HG03520 (cell line): ENCODE data around the gene TUBB8B.
"Not testable (repeated sequence)": the region's sequence is repeated elsewhere in the genome, so short reads cannot be mapped to it uniquely, and the experiment has no call there.

Experiments used
- ATAC-seq: cut with Tn5 transposase; IDR thresholded peaks from one replicate; pipeline ENCODE4 v1.9.1; 2021; ENCODE audit warnings: mild to moderate bottlenecking, moderate library complexity; ENCODE audit not compliant: unreplicated experiment

TUBB8B gene

DNA sequence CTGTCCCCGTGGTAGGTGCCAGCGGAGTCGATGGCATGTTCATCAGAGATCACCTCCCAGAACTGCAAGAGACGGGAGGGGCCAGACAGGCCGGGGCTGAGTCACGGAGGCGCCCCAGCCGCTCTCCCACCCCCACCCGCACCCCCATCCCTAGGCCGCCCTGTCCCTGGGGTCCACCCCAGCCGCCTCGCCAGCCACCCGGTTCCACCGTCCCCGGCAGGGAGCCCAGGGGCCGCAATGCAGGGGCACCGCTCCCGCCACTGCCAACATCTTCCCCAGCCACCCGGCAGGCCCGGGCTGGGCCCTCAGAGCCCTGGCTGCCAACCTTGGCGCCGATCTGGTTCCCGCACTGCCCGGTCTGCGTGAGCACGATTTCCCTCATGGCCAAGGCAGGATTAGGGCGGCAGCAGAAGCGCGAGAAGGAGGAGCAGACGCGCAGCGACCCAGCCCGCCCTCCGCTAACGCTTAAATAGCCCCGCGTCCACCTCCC, at the start of gene TUBB8B:
Gene TUBB8B, minus strand, starts transcription at position 440 of the 490 bp plus-strand sequence. Its CDS starts 58 bp downstream, at position 382.
- not testable (repeated sequence) for ATAC-seq

DNA sequence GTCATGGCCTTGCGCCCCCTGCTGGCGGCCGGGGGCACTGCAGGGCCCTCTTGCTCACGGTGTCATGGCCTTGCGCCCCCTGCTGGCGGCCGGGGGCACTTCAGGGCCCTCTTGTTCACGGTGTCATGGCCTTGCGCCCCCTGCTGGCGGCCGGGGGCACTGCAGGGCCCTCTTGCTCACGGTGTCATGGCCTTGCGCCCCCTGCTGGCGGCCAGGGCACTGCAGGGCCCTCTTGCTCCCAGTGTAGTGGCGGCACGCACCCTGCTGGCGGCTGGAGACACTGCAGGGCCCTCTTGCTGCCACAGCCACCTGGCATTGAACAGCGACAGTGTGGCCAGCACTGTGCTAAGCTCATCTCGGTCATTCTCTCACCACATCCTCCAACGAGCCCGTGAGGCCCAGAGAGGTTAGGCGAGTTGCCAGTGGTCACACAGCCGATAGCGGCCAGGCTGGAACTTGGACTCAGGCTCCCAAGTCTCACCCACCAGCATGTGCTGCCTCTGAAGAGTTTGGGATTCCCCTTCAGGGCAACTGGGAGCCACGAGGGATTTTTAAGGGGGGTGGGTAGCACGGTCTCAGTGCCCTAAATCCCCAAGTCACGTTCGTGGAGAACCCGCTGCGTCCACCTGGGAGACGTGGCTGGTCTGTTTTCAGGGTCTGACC, 48.0 kb upstream of the TUBB8B start:
- peak; percentile 98 for ATAC-seq

DNA sequence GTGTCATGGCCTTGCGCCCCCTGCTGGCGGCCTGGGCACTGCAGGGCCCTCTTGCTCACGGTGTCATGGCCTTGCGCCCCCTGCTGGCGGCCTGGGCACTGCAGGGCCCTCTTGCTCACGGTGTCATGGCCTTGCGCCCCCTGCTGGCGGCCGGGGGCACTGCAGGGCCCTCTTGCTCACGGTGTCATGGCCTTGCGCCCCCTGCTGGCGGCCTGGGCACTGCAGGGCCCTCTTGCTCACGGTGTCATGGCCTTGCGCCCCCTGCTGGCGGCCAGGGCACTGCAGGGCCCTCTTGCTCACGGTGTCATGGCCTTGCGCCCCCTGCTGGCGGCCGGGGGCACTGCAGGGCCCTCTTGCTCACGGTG, 47.3 kb upstream of the TUBB8B start:
- not testable (repeated sequence) for ATAC-seq

DNA sequence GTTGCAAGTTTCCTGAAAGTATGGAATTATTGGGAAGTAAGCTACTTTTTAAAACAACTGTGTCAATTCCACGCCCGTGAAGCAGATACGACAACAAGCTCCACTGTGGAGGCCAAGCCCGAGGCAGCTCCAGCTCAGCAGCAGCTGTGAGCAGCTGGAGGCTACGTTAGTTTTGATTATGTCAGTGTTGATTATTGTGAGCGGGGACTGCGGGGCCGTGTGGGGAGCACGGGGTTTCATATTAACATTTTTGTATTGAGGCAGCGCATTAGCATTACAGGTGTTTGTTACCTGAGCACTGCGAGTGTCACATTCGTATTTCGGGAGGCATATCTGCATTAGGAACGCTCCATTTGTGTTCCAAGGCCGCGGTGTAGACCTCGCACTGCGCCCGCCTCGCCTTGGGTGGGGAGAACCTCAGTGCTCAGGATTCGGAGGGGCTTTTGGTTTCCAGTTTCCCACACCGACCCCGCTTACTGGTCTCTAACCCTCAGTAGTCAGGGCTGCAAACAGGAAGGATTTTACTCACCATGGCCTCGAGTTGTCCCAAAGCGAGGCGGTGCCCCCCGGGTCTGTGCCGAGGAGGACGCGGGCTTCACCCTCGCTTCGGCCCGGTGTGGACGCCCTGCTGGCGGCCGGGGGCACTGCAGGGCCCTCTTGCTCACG, 46.8 kb upstream of the TUBB8B start:
- ATAC-seq, result peak; percentile 53

DNA sequence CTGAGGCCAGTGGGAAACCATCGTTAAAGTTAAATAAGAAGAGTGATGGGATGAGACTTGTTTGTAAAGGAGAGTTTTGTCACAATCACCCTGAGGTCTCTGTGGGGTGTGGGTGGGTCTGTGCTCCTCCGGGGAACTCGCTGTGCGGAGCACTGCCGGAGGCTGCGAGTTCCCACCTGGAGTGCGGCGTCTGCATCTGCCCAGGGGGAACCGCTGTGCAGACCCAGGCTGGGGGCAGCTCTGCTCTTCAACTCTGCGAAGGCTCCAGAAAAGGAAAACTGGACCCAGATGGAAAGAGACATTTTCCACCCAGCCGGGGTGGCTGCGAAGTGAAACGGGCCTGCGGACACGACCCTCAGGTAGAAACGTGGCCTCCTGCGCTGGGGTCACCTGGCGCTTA, 46.2 kb upstream of the TUBB8B start:
- ATAC-seq, result not testable (repeated sequence)

DNA sequence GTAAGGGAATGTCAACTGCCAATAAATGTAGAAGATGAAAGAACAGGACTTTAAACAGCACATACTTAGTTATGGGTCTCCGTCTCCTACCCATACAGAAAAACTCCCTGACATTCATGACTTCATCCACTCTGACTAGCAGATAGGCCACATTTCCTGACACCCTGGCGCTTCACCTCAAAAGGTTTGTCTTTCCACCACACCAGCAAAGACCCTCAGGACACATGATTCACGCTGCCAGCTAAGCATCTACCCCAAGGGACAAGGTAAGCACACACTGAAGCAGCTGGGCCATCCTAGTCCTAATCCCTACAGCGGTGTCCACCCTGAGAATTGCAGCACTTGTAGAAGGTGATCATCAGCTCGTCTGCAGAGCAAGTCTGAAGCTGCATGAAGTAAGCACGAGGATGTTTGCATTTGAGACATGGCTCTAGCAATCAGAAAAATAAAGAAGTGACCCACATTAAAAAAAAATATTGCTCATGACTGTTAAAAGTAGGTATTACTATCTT, 44.5 kb upstream of the TUBB8B start:
- ATAC-seq, result not testable (repeated sequence)

DNA sequence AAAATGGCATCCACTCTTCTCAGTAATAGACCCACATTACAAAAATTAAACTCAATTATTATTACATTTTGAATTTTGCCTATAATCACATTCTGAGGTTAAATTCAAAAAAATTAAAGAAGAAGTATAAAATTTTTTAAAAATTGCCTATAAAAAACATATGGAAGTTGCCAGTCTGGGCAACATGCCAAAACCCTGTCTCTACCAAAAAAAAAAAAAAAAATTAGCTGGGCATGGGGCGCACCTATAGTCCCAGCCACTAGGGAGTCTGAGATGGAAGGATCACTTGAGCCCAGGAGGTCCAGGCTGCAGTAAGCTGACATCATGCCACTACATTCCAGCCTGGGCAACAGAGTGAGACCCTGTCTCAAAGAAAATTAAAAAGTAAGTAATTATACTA, 42.1 kb upstream of the TUBB8B start:
- ATAC-seq, result not testable (repeated sequence)

DNA sequence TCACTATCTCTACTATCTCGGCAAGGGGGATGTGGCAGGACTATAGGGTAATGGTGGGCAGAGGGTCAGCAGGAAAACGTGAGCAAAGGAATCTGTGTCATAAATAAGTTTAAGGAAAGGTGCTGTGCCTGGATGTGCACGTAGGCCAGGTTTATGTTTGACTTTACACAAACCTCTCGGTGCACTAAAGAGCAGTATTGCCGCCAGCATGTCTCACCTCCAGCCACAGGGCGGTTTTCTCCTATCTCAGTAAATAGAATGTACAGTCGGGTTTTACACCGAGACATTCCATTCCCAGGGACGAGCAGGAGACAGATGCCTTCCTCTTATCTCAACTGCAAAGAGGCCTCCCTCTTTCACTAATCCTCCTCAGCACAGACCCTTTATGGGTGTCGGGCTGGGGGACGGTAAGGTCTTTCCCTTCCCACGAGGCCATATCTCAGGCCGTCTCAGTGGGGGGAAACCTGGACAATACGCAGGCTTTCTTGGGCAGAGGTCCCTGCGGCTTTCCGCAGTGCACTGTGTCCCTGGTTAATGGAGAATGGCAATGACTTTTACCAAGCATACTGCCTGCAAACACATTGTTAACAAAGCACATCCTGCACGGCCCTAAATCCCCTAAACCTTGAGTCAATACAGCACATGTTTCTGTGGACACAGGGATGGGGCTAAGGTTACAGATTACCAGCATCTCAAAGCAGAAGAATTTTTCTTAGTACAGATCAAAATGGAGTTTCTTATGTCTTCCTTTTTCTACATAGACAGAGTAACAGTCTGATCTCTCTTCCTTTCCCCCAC, 41.2 kb upstream of the TUBB8B start:
- ATAC-seq, result not testable (repeated sequence)

DNA sequence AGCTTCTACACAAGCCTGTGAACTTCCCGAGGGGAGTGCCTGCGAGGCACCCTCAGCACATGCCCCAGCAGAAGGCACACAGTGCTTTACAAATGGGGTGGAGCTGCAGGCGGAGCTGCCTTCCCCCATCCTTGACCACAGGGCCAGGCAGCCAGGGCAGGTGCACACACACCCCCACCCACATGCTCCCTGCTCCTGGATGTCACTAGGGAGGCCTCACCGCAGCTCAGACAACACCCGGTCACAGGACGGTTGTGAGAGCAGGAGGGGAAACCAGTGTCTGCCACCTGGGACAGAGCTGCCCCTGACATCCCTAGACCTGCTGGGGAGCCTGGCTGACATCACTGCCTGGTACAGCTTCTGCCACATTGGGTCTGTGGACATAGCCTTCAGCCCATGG, 39.7 kb upstream of the TUBB8B start:
- ATAC-seq, result not testable (repeated sequence)

DNA sequence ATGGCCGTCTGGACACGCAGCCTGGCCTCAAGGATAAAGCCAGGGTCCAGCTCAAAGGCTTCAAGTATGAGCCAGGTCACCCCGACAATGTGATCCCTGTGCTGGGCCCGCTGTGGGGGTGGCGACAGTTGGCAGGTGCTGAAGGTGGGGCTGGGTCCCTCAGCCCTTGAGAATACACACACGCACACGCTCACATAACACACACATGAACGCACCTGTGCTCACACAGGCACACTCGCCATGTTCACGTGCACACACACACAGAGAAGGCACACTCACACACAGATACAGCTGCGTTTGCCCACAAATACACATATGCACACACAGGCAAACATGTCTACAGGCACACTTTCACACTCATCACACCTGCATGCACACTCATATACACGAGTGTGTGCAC, 35.4 kb upstream of the TUBB8B start:
- not testable (repeated sequence) for ATAC-seq

DNA sequence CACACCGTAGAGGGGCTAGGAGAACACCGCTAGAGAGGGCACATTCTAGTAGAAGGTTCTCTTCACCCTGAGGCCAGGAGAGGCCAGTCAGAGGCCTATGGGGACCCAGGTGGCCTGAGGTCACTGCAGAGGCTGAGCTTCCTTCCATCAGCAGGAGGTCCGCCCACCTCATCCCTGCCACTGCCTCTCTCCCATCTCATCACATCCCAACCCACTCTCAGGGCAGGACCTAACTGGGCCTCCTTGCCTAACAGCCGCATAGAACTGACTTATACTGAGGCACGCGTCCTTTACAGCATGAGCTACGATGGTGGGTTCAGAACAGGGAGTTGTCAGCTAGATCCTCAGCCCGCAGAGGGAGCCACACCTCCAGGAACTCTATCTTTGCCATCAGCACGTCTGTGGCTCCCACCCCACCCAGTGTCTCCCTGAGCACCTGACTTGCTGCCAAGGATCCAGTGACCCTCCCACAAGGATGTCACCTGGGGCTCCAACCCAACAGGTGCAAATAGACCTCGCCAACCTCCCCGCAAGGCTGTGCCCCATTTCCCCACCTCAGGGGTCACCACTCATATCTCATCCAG, 33.3 kb upstream of the TUBB8B start:
- not testable (repeated sequence) for ATAC-seq

DNA sequence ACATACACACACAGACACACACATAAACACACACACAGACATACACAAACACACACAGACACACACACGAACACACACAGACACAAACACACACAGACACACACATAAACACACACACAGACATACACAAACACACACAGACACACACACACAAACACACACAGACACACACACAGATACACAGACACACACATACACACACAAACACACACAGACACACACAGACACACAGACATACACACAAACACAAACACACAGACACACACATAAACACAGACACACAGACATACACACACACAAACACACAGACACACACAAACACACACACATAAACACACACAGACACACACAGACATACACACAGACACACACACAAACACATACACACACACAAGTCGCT, 31.5 kb upstream of the TUBB8B start:
- not testable (repeated sequence) for ATAC-seq

DNA sequence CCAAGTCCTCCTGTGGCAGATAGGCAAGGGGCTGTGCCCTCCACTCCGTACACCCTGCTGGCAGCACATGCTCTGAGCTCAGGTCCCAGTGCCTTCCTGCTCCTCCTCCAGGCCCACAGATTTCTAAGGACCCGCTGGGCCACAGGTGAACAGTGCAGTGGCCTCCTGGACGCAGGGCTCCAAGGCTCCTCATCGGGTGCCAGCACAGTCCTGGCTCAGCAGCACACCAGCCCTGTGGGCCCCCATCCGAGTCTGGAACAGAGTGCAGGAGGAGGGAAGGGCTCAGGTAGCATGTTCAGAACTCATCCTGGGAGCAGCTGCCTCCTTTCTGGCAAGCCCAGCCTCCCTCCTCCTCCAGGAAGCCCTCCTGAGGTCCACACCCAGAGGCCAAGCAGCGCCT, 30.8 kb upstream of the TUBB8B start:
- ATAC-seq, result not testable (repeated sequence)

DNA sequence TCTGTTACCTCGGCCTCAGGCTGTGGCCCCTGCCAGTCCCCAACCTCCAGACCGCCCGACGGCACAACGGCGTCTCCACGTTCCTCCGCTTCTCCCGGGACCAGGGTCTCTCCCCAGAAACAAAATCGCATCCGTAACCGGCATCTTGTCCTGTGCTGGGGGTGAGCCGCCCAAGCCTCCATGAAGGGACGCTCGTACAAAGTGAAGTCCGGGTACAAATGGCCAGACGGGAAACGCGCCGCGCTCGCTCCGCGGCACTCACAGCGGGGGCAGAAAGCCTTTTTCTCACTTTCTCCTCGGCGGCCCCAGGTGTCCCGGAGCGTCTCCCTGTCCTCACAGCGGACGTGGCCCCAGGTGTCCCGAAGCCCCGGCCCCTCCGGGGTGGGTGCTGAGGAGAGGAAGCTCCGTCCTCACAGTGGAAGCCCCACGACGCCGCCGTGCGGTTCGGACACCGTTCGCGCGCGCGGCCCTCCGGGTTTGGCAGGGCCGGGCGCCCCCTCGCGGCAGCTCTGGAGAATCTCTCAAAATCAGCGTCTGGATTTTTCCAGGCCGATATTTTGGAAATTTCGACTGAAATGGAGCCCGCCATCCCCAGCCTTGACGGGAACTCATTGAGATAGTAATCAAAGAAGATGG, 26.2 kb upstream of the TUBB8B start:
- not testable (repeated sequence) for ATAC-seq

DNA sequence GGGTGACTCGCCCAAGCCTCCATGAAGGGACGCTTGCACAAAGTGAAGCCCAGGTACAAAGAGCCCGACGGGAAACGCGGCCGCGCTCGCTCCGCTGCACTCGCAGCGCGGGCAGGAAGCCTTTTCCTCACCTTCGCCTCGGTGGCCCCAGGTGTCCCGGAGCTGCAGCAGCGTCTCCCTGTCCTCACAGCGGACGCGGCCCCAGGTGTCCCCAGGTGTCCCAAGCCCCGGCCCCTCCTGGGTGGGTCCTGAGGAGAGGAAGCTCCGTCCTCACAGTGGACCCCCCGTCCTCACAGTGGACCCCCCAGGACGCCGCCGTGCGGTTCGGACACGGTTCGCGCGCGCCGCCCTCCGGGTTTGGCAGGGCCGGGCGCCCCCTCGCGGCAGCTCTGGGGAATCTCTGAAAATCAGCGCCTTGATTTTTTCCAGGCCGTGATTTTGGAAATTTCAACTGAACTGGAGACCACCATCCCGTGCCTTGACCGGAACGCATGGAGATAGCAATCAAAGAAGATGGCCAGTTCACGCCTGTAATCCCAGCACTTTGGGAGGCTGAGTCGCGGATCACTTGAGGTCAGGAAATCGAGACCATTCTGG, 23.9 kb upstream of the TUBB8B start:
- not testable (repeated sequence) for ATAC-seq

DNA sequence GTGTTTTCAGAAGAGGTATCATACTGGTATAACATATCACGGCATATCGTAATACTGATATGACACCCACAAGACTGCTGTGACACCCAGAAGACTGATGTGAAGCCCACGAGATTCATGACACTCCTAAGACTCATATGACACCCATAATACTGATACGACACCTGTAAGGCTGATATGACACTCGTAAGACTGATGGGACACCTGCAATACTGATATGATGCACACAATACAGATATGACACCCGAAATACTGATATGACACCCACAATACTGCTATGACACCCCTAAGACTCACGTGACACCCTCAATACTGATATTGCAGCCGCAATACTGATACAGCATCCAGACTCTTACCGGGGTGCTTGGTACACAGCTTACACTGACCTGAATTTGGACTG, 18.3 kb upstream of the TUBB8B start:
- ATAC-seq, result not testable (repeated sequence)

DNA sequence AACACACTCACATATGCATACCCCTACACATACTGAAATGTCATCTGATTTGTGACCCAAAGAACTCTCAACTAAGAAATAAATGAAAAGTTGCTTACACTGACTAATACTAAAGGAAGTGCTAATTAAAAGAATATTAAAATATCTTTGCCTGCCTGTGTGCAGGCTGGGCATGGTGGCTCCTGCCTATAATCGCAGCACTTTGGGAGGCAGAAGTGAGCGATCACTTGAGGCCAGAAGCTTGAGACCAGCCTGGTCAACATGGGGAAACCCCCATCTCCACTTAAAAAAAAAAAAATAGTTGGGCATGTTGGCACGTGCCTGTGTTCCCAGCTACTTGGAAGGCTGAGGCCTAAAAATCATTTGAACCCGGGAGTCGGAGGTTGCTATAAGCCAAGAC, 14.9 kb upstream of the TUBB8B start:
- ATAC-seq, result not testable (repeated sequence)

DNA sequence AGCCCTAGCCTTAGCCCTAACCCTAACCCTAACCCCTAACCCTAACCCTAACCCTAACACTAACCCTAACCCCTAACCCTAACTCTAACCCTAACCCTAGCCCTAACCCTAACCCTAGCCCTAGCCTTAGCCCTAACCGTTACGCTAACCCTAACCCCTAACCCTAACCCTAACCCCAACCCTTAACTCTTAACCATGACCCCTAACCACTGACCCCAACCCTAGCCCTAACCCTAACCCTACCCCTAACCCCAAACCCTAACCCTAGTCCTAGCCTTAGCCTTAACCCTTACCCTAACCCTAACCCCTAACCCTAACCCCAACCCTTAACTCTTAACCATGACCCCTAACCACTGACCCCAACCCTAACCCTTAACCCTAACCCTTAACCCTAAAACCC, 14.2 kb upstream of the TUBB8B start:
- not testable (repeated sequence) for ATAC-seq

DNA sequence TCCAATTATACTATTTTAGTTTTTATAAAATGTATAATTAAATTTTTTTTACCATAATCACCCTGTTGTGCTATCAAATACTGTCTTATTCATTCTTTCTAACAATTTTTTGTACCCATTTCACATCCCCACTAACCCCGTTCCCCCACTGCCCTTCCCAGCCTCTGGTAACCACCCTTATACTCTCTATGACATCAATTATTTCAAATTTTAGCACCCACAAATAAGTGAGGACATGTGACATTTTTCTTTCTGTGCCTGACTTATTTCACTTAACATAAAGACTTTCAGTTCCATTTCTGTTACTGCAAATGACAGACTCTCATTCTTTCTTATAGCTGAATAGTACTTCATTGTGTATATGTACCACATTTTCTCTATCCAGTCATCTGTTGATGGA, 5.0 kb upstream of the TUBB8B start:
- ATAC-seq, result not testable (repeated sequence)

DNA sequence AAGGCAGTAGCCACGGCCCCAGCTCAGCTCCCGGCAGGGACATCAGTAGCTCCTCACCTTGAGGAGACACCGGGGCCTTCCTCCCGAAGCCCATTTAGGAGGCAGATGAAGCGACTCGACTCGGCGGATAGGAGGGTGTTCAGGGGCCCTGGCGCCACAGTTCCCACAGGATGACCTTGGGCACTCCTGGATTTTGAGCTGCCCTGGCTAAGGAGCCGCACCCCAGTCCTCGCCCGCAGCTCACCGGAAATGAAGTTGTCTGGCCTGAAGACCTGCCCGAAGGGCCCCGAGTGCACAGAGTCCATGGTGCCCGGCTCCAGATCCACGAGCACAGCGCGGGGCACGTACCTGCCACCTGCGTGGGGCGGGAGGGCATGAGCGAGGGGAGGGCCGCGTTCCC, 719 bp downstream of the TUBB8B start:
- ATAC-seq, result not testable (repeated sequence)
